K562 (cell line): ENCODE results near the gene LMAN1. TPM values are rescaled to one million over a fixed set of nuclear protein-coding genes. Genes with fewer than 3 reads are reported as not detected.

ENCODE experiments used
- ATAC-seq: fragments of 200-7000 bp; cut with Tn5 transposase; 3 replicates; pipeline ENCODE4 v1.9.1; 2020; ENCODE audit warnings: moderate library complexity
- BruUV-seq: library from RNA; stranded (reverse); fragments of 400-500 nt; replicated peaks from 2 replicates; lab custom pipeline; 2021; lab: Mats Ljungman, UMichigan
- CTCF ChIA-PET: fragments of 300-600 bp; formaldehyde crosslinking; extraction: SDS; loops from one replicate; lab custom pipeline; 2021; ENCODE audit warnings: low intra/inter-chr PET ratio; lab: Yijun Ruan, JAX
- POLR2A ChIA-PET: fragments of 300-600, 350-650 bp; sonication (Branson Sonifier 250); formaldehyde crosslinking; extraction: SDS; loops from one replicate; lab custom pipeline; 2021; ENCODE audit warnings: antibody characterized with exemption, inconsistent platforms; lab: Yijun Ruan, JAX
- DNase-seq, 4 experiments: peaks; one replicate each; pipeline versions ENCODE4 v3.0.0 to v3.0.0-alpha.2; 2011 to 2018; ENCODE audit warnings: low spot score in 3 of 4, mixed read lengths in 3 of 4; ENCODE audit errors: extremely low read depth in 1 of 4
- FAIRE-seq: peaks from 2 replicates; lab custom pipeline; 2011; peaks lifted over from hg19 to GRCh38; lab: Jason Lieb, UNC
- H2AFZ ChIP-seq: 2 replicates; pipeline ENCODE4 v1.6.0; 2011; ENCODE audit warnings: low read depth, low read length, control low read depth, inconsistent platforms
- H3K27ac ChIP-seq: fragments of 200-600 bp; 3 replicates; pipeline ENCODE4 v1.8.0; 2011; ENCODE audit warnings: low read depth, mild to moderate bottlenecking, control low read depth, inconsistent platforms, low read length, moderate library complexity, mixed read lengths; ENCODE audit errors: extremely low read depth
- H3K27me3 ChIP-seq, 2 experiments: fragments of 300-600 bp in 1 of 2; 2 replicates in 1 of 2; 3 replicates in 1 of 2; pipeline versions ENCODE4 v1.6.0 to v1.8.0; 2011; ENCODE audit warnings: inconsistent platforms in 2 of 2, low read length in 2 of 2, mild to moderate bottlenecking in 1 of 2, mixed read lengths in 1 of 2, moderate library complexity in 1 of 2; ENCODE audit not compliant: control insufficient read depth in 2 of 2, insufficient read depth in 2 of 2
- H3K36me3 ChIP-seq: fragments of 300-600 bp; 3 replicates; pipeline ENCODE4 v1.8.0; 2011; ENCODE audit warnings: mild to moderate bottlenecking, low read length, inconsistent platforms; ENCODE audit not compliant: control insufficient read depth, insufficient read depth
- H3K4me1 ChIP-seq, 2 experiments: fragments of 200-600 bp in 1 of 2; replicated peaks in 1 of 2; 2 replicates in 1 of 2; 3 replicates in 1 of 2; pipeline versions ENCODE4 v1.5.1 to v1.8.0; 2011; ENCODE audit warnings: inconsistent platforms in 2 of 2, low read length in 2 of 2, mild to moderate bottlenecking in 1 of 2, mixed read lengths in 1 of 2, moderate library complexity in 1 of 2; ENCODE audit not compliant: control insufficient read depth in 2 of 2, insufficient read depth in 2 of 2
- H3K4me2 ChIP-seq: 2 replicates; pipeline ENCODE4 v1.6.1; 2011; ENCODE audit warnings: low read length, control low read depth, inconsistent platforms, mixed read lengths; ENCODE audit not compliant: insufficient read depth
- H3K4me3 ChIP-seq: fragments of 200-600 bp; sonication (generic), shearing (Covaris generic); 2 replicates; pipeline ENCODE4 v1.5.1; 2016; ENCODE audit warnings: control low read depth, inconsistent platforms
- H3K79me2 ChIP-seq: fragments of 200-600 bp; 3 replicates; pipeline ENCODE4 v1.8.0; 2011; ENCODE audit warnings: low read length, inconsistent platforms; ENCODE audit not compliant: control insufficient read depth, insufficient read depth
- H3K9ac ChIP-seq, 2 experiments: 2 replicates each; pipeline versions ENCODE4 v1.6.0 to v1.6.1; 2011; ENCODE audit warnings: low read depth in 2 of 2, low read length in 2 of 2, control low read depth in 1 of 2, inconsistent platforms in 1 of 2, mild to moderate bottlenecking in 1 of 2, mixed read lengths in 1 of 2; ENCODE audit not compliant: insufficient read depth in 1 of 2
- H3K9me1 ChIP-seq: one replicate; pipeline ENCODE4 v1.6.0; 2011; ENCODE audit warnings: inconsistent platforms, mild to moderate bottlenecking, low read length, moderate library complexity; ENCODE audit not compliant: control insufficient read depth, insufficient read depth
- H3K9me3 ChIP-seq: replicated peaks from 2 replicates; pipeline ENCODE4 v1.5.1; 2011; ENCODE audit warnings: low read depth, low read length, inconsistent platforms; ENCODE audit not compliant: control insufficient read depth, insufficient read depth
- H4K20me1 ChIP-seq: replicated peaks from 2 replicates; pipeline ENCODE4 v1.6.1; 2011; ENCODE audit warnings: low read length, inconsistent platforms, mixed read lengths; ENCODE audit not compliant: control insufficient read depth, insufficient read depth
- BRF1 ChIP-seq: IDR thresholded peaks from 3 replicates; pipeline ENCODE4 v1.6.1; 2011; ENCODE audit warnings: borderline replicate concordance, mild to moderate bottlenecking; ENCODE audit not compliant: insufficient read length; ENCODE audit errors: extremely low read depth
- CHD2 ChIP-seq: IDR thresholded peaks from 2 replicates; pipeline ENCODE4 v1.6.1; 2011; ENCODE audit warnings: low read depth, low read length
- EHMT2 ChIP-seq: fragments of 450-650 bp; IDR thresholded peaks from 2 replicates; pipeline ENCODE4 v1.6.1; 2018; ENCODE audit warnings: antibody characterized with exemption
- HMG20B ChIP-seq: fragments of 250-450 bp; sonication (Bioruptor Pico); IDR thresholded peaks from 2 replicates; pipeline ENCODE4 v1.5.0; 2021; ENCODE audit warnings: mild to moderate bottlenecking
- KDM5B ChIP-seq: fragments of 200-600 bp; sonication (generic); IDR thresholded peaks from 2 replicates; pipeline ENCODE4 v1.6.1; 2012; ENCODE audit warnings: low read depth, mild to moderate bottlenecking, moderate library complexity, low read length, control low read depth, inconsistent platforms; ENCODE audit not compliant: insufficient replicate concordance
- MTA3 ChIP-seq: fragments of 450-650 bp; formaldehyde crosslinking; IDR thresholded peaks from 2 replicates; pipeline ENCODE4 v1.6.1; 2017; ENCODE audit warnings: mild to moderate bottlenecking, borderline replicate concordance
- PHF8 ChIP-seq: fragments of 200-600 bp; sonication (generic); IDR thresholded peaks from 2 replicates; pipeline ENCODE4 v1.6.1; 2012; ENCODE audit warnings: mixed run types, mild to moderate bottlenecking, inconsistent platforms, low read length, moderate library complexity, borderline replicate concordance
- POU5F1 ChIP-seq: fragments of 150-350 bp; IDR thresholded peaks from 2 replicates; pipeline ENCODE4 v1.6.1; 2014; ENCODE audit warnings: borderline replicate concordance, low read length, low read depth, mild to moderate bottlenecking; ENCODE audit not compliant: partially characterized antibody
- SIN3A ChIP-seq, 2 experiments: fragments of 150-350 bp in 1 of 2; IDR thresholded peaks; 2 replicates each; pipeline ENCODE4 v1.6.1; 2011 to 2016; ENCODE audit warnings: borderline replicate concordance in 2 of 2, low read depth in 2 of 2, low read length in 2 of 2, mild to moderate bottlenecking in 2 of 2, moderate library complexity in 2 of 2; ENCODE audit not compliant: control insufficient read depth in 1 of 2
- SMAD2 ChIP-seq: fragments of 150-350 bp; IDR thresholded peaks from 2 replicates; pipeline ENCODE4 v1.6.1; 2014; ENCODE audit warnings: low read depth, mild to moderate bottlenecking, low read length
- SMC3 ChIP-seq: conservative IDR thresholded peaks from 2 replicates; pipeline ENCODE4 v1.6.1; 2011; ENCODE audit warnings: low read depth, low read length, improper control_type of control experiment; ENCODE audit not compliant: insufficient read depth
- SNRNP70 ChIP-seq: fragments of 200-400 bp; formaldehyde crosslinking; optimal IDR thresholded peaks from 2 replicates; pipeline ENCODE3; 2017; ENCODE audit warnings: low read depth, low read length
- TBL1XR1 ChIP-seq, 2 experiments: IDR thresholded peaks; 2 replicates each; pipeline ENCODE4 v1.6.1; 2012; ENCODE audit warnings: improper control_type of control experiment in 2 of 2, low read length in 2 of 2, mild to moderate bottlenecking in 1 of 2
- ZNF277 ChIP-seq: fragments of 250-450 bp; sonication (Bioruptor Pico); IDR thresholded peaks from 2 replicates; pipeline ENCODE4 v1.8.0; 2022; ENCODE audit warnings: inconsistent platforms, mild to moderate bottlenecking, moderate library complexity, borderline replicate concordance
- ZNF518B ChIP-seq: fragments of 250-450 bp; sonication (Bioruptor Pico); IDR thresholded peaks from 2 replicates; pipeline ENCODE4 v1.5.0; 2021; ENCODE audit warnings: mild to moderate bottlenecking, moderate library complexity
- ZNF830 ChIP-seq: fragments of 250-450 bp; sonication (Bioruptor Pico); IDR thresholded peaks from 2 replicates; pipeline ENCODE4 v1.5.0; 2021; ENCODE audit warnings: mild to moderate bottlenecking
- WGBS: fragments of 100-300 bp; shearing (Covaris generic); methylation state at CpG from one replicate; pipeline ENCODE4 v1.1.6; 2016; ENCODE audit warnings: low coverage, mixed read lengths; ENCODE audit not compliant: insufficient coverage; ENCODE audit errors: missing lambda C conversion rate; 5-methylcytosine and 5-hydroxymethylcytosine counted together
- in situ Hi-C: fragments of 300-500 bp; cut with MboI; formaldehyde crosslinking; loops from 4 replicates; pipeline ENCODE4 v1.15.0; 2018; ENCODE audit warnings: inconsistent platforms, mixed read lengths
- intact Hi-C: fragments of 100-400 bp; cut with micrococcal nuclease; formaldehyde crosslinking; loops from 2 replicates; pipeline ENCODE4 v1.14.2; 2022
- polyA plus RNA-seq, 8 experiments: library from polyadenylated mRNA; depleted of rRNA in 4 of 8; stranded (reverse) in 5 of 8; unstranded in 3 of 8; fragments of >200 nt; fragmentation: Nextera tagmentation in 2 of 8; fragmentation: Illumina TruSeq in 1 of 8; extraction: Ambion mirVana in 2 of 8; extraction: Trizol in 1 of 8; gene quantifications; 2 replicates each; pipeline versions ENCODE4 v1.2.1 to v1.2.3, GENCODE V29; 2011 to 2014; ENCODE audit warnings: inconsistent platforms in 1 of 8, missing spikeins in 1 of 8
- total RNA-seq, 7 experiments: library from RNA; depleted of rRNA in 6 of 7; stranded (reverse); fragments of >200 nt in 6 of 7; fragmentation: Illumina TruSeq in 2 of 7; extraction: Trizol in 2 of 7; gene quantifications; 2 replicates each; pipeline versions ENCODE4 v1.2.1 to v1.2.3, GENCODE V29; 2011 to 2021; ENCODE audit warnings: low replicate concordance in 1 of 7

LMAN1 gene
- total and polyA plus RNA-seq, 9 of the 15 experiments (the other 6 are each of a cell fraction or from before 2014, with no cell fraction given), result 18.8 to 108 (median 71.2) TPM

GRCh38 chr18:59352250-59352855 is 6.7 kb downstream of the LMAN1 start:
- Histone ChIP-seq H3K4me1 (peaks cover 0 to 5% of the 10 kb centered on the region in 2 experiments; a peak in 3 of 5 replicates), H4K20me1 (peaks cover 5% of the 10 kb centered on the region; the same call in 1 of the 2 replicates), H3K9ac (no peak overlapping the region), H3K9me1 (no peaks in the 10 kb centered on the region), H2AFZ (no peak overlapping the region), H3K79me2 (peaks cover 46% of the 10 kb centered on the region), H3K9me3 (no peaks in the 10 kb centered on the region), H3K36me3 (peaks cover 97% of the 10 kb centered on the region), H3K27me3 (no peaks in the 10 kb centered on the region), H3K27ac (no peak overlapping the region), H3K4me3 (no peak overlapping the region), H3K4me2 (no peak overlapping the region)
- no peak for DNase-seq
- in situ Hi-C loops, result no loop called here
- TF ChIP-seq SMAD2, result no peak
- TF ChIP-seq CHD2, result no peak
- no peak for TF ChIP-seq BRF1
- TF ChIP-seq POU5F1, result no peak
- no peak for TF ChIP-seq ZNF830 (CRISPR knock-in tag)
- no peak for TF ChIP-seq ZNF277 (CRISPR knock-in tag)
- no peak for TF ChIP-seq PHF8
- TF ChIP-seq EHMT2, result no peak
- TF ChIP-seq TBL1XR1 (IDR thresholded peaks at IDR 0.05; ENCODE audit: low read length in 2 of 2), result no peak
- no peak for TF ChIP-seq HMG20B
- no peak for TF ChIP-seq ZNF518B (CRISPR knock-in tag)
- TF ChIP-seq KDM5B, result no peak
- TF ChIP-seq SNRNP70, result no peak
- no peak for TF ChIP-seq MTA3
- no peak for TF ChIP-seq SIN3A (IDR thresholded peaks at IDR 0.05; ENCODE audit: borderline replicate concordance in 2 of 2, control insufficient read depth in 1 of 2, low read depth in 2 of 2, low read length in 2 of 2)
- no peak for TF ChIP-seq SMC3
- ATAC-seq, result no peak
- FAIRE-seq, result no peak
- POLR2A ChIA-PET, result interaction anchor here (1.6 kb wide), 1 partner anchor 13 kb away, joined by 3 read pairs; no protein-coding TSS in a partner anchor
- intact Hi-C loops, result no loop called here
- no TSS peak for BruUV-seq
- whole genome bisulfite sequencing, result 86% methylated on average over 2 of the region's 3 CpGs
- CTCF ChIA-PET, result no interaction called here
